ENCODE data around the gene UBE2J1. TPM values are rescaled to one million over a fixed set of nuclear protein-coding genes. Genes with fewer than 3 reads are reported as not detected.
A peak's percentile ranks its signal among the peaks of the same experiment; 100 is the strongest.

Gene UBE2J1
- 4.2 and 10.1 TPM in 2 replicates for total RNA-seq (2011; cell fraction: chromatin; rRNA removed; ENCODE audit: low replicate concordance)
- 3.0 and 3.3 TPM in 2 replicates for total RNA-seq (2011; cell fraction: nucleolus; rRNA removed)
- 6.1 and 12.7 TPM in 2 replicates for total RNA-seq (2011; cell fraction: nucleoplasm; rRNA removed)
- 19.6 and 19.7 TPM in 2 replicates for total RNA-seq (2014; rRNA removed)
- 27.2 and 30.0 TPM in 2 replicates for total RNA-seq (2014; rRNA removed; fragmentation: Illumina TruSeq; extraction: Trizol)
- 25.8 and 28.5 TPM in 2 replicates for total RNA-seq (2015; rRNA removed; fragmentation: Illumina TruSeq; extraction: Trizol)
- 22.0 and 22.4 TPM in 2 replicates for total RNA-seq (2021)
- polyA plus RNA-seq (2011; rRNA removed), result 25.8 and 32.6 TPM in 2 replicates
- 11.5 and 16.4 TPM in 2 replicates for polyA plus RNA-seq (2011; cell fraction: cytosol; rRNA removed)
- 6.1 and 7.8 TPM in 2 replicates for polyA plus RNA-seq (2011; cell fraction: nucleus; rRNA removed)
- 19.3 and 26.0 TPM in 2 replicates for polyA plus RNA-seq (2012)
- 24.6 and 28.9 TPM in 2 replicates for polyA plus RNA-seq (2014; fragmentation: Illumina TruSeq; extraction: Trizol)
- polyA plus RNA-seq (2014; fragmentation: Nextera tagmentation; extraction: Ambion mirVana), result 10 to 100 TPM; 11.6 to 14.9 TPM
- 18.8 and 20.6 TPM in 2 replicates for polyA plus RNA-seq (2014; rRNA removed)
- 34.0 and 34.2 TPM in 2 replicates for polyA minus RNA-seq (2011; rRNA and poly(A)+ RNA removed)
- polyA minus RNA-seq (2011; cell fraction: cytosol; rRNA and poly(A)+ RNA removed), result 12.6 and 13.2 TPM in 2 replicates
- polyA minus RNA-seq (2011; cell fraction: nucleus; rRNA and poly(A)+ RNA removed), result 3.6 and 7.0 TPM in 2 replicates
- percentile 79 among the genes with signal in this experiment for Bru-seq, nascent RNA
- percentile 81 among the genes with signal in this experiment for BruChase-seq, experiment 1, labeled RNA remaining after a 2-hour chase
- percentile 82 among the genes with signal in this experiment for BruChase-seq, experiment 2, labeled RNA remaining after a 6-hour chase
- long read RNA-seq, experiment 1, full-length matches to known transcripts, result 131 of 206 reads
- long read RNA-seq, experiment 1, partial matches to known transcripts, result 11 of 206 reads
- long read RNA-seq, experiment 1, other reads (novel, unspliced or antisense), result 64 of 206 reads
- long read RNA-seq, experiment 2, full-length matches to known transcripts, result 10 of 41 reads
- long read RNA-seq, experiment 2, partial matches to known transcripts, result 2 of 41 reads
- long read RNA-seq, experiment 2, other reads (novel, unspliced or antisense), result 29 of 41 reads
- long read RNA-seq, experiment 3, full-length matches to known transcripts, result 45 of 56 reads
- long read RNA-seq, experiment 3, partial matches to known transcripts, result 3 of 56 reads
- long read RNA-seq, experiment 3, other reads (novel, unspliced or antisense), result 8 of 56 reads

GRCh38 chr6:89352278-89353117 lies at the start of gene UBE2J1:
TSS of gene UBE2J1 (minus strand) at chr6:89352722. CDS start at chr6:89352569, 153 bp downstream.
- 0% methylated on average over 49 of the region's 102 CpGs for WGBS (ENCODE audit: insufficient coverage, low coverage, missing lambda C conversion rate)
- in situ Hi-C loops (cut with MboI), result no loop called here
- TF ChIP-seq HNRNPUL1 (IDR thresholded peaks at IDR 0.05; ENCODE audit: low read length) (no peak), BHLHE40 (IDR thresholded peaks at IDR 0.05; ENCODE audit: low read length) (no peak), TCF7L2 (IDR thresholded peaks at IDR 0.05; ENCODE audit: low read depth, low read length) (no peak), NFATC3 (IDR thresholded peaks at IDR 0.05) (no peak), E2F4 (CRISPR knock-in tag; IDR thresholded peaks at IDR 0.05; ENCODE audit: low read depth) (peak; percentile 43; the same call in 1 of the 2 replicates), ELF1 (tag; IDR thresholded peaks at IDR 0.05) (no peak), NFE2 (IDR thresholded peaks at IDR 0.05; ENCODE audit: low read depth) (no peak), MBD2 (IDR thresholded peaks at IDR 0.05; ENCODE audit: borderline replicate concordance, low read depth) (no peak), ZNF134 (CRISPR knock-in tag; conservative IDR thresholded peaks at IDR 0.05) (no peak), NKRF (IDR thresholded peaks at IDR 0.05; ENCODE audit: borderline replicate concordance) (no peak), PRMT5 (CRISPR knock-in tag; IDR thresholded peaks at IDR 0.05) (peak; percentile 88), ZNF197 (CRISPR knock-in tag; IDR thresholded peaks at IDR 0.05; ENCODE audit: low read depth) (no peak), ELK3 (CRISPR knock-in tag; IDR thresholded peaks at IDR 0.05) (no peak)

More at GRCh38 chr6:89352278-89353117, at the start of gene UBE2J1:
- Histone ChIP-seq H3K9ac (ENCODE audit: insufficient read depth in 1 of 2, low read depth in 2 of 2, low read length in 2 of 2) (peak within 1 kb of the TSS; percentile 95 to 99), H3K79me2 (ENCODE audit: control insufficient read depth, insufficient read depth, low read length) (peaks cover 54% of the 10 kb centered on the region), H4K20me1 (replicated peaks; ENCODE audit: control insufficient read depth, insufficient read depth, low read length) (no peaks in the 10 kb centered on the region), H3K4me1 (replicated peaks in 1 of 2; ENCODE audit: control insufficient read depth in 2 of 2, insufficient read depth in 2 of 2, low read length in 2 of 2) (peaks cover 18 to 19% of the 10 kb centered on the region in 2 experiments), H3K4me3 (peak within 1 kb of the TSS; percentile 73), H3K4me2 (ENCODE audit: insufficient read depth, low read length) (peak within 1 kb of the TSS; percentile 92), H2AFZ (ENCODE audit: low read depth, low read length) (peak within 1 kb of the TSS; percentile 94), H3K27me3 (ENCODE audit: control insufficient read depth in 2 of 2, insufficient read depth in 2 of 2, low read length in 2 of 2) (no peaks in the 10 kb centered on the region), H3K9me1 (ENCODE audit: control insufficient read depth, insufficient read depth, low read length) (no peaks in the 10 kb centered on the region), H3K9me3 (replicated peaks; ENCODE audit: control insufficient read depth, insufficient read depth, low read depth, low read length) (no peaks in the 10 kb centered on the region), H3K27ac (ENCODE audit: extremely low read depth, low read depth, low read length) (peak within 1 kb of the TSS; percentile 91), H3K36me3 (ENCODE audit: control insufficient read depth, insufficient read depth, low read length) (no peaks in the 10 kb centered on the region)
- intact Hi-C loops (cut with micrococcal nuclease), result no loop called here
- ChIA-PET CTCF (ENCODE audit: low intra/inter-chr PET ratio) (interaction anchor here (0.8 kb wide), 1 partner anchor 370 kb away, joined by 3 read pairs; no protein-coding TSS in a partner anchor), POLR2A (interaction anchor here (0.6 to 3.6 kb wide), 12 partner anchors 8 to 248 kb away, joined by 3 to 29 read pairs (median 4); no protein-coding TSS in a partner anchor)
- ATAC-seq (peak; percentile 94), FAIRE-seq (no peak), DNase-seq (ENCODE audit: extremely low read depth in 1 of 4, low spot score in 3 of 4) (peak; percentile 78 to 84 (median 82))
- BruUV-seq (replicated peaks), result no TSS peak
